HepG2 (cell line): ENCODE data around the gene ZMYND8. TPM values are rescaled to one million over a fixed set of nuclear protein-coding genes. Genes with fewer than 3 reads are reported as not detected.

Source experiments
- BCL3 ChIP-seq: sonication (generic); formaldehyde crosslinking; IDR thresholded peaks from 2 replicates; pipeline ENCODE4 v1.5.1; 2020; ENCODE audit warnings: mild to moderate bottlenecking, missing genetic modification reagents, moderate library complexity
- CSRNP1 ChIP-seq: sonication (generic); formaldehyde crosslinking; IDR thresholded peaks from 2 replicates; pipeline ENCODE4 v1.8.1; 2023; ENCODE audit warnings: mild to moderate bottlenecking, missing genetic modification reagents
- DPF2 ChIP-seq: sonication (generic); formaldehyde crosslinking; IDR thresholded peaks from 2 replicates; pipeline ENCODE4 v1.4.0; 2020; ENCODE audit warnings: mild to moderate bottlenecking, low read depth, missing genetic modification reagents, borderline replicate concordance
- GABPB1 ChIP-seq: IDR thresholded peaks from 2 replicates; pipeline ENCODE4 v1.6.1; 2016; ENCODE audit warnings: mild to moderate bottlenecking, missing genetic modification reagents, moderate library complexity, missing compliant biosample characterization
- HMGA1 ChIP-seq: sonication (generic); formaldehyde crosslinking; conservative IDR thresholded peaks from 2 replicates; pipeline ENCODE4 v1.4.0; 2020; ENCODE audit warnings: missing genetic modification reagents
- MEIS2 ChIP-seq: sonication (generic); formaldehyde crosslinking; IDR thresholded peaks from 2 replicates; pipeline ENCODE4 v1.9.0; 2021; ENCODE audit warnings: mild to moderate bottlenecking, missing genetic modification reagents
- MLXIP ChIP-seq: sonication (generic); formaldehyde crosslinking; IDR thresholded peaks from 2 replicates; pipeline ENCODE4 v1.9.0; 2021; ENCODE audit warnings: missing genetic modification reagents, borderline replicate concordance
- RFX1 ChIP-seq: fragments of 450-650 bp; IDR thresholded peaks from 2 replicates; pipeline ENCODE4 v1.6.1; 2017
- SAFB2 ChIP-seq: sonication (generic); formaldehyde crosslinking; IDR thresholded peaks from 2 replicates; pipeline ENCODE4 v1.5.1; 2020; ENCODE audit warnings: missing genetic modification reagents, low read depth, mild to moderate bottlenecking, borderline replicate concordance
- TBX3 ChIP-seq: fragments of 450-650 bp; IDR thresholded peaks from 2 replicates; pipeline ENCODE4 v1.6.1; 2017; ENCODE audit warnings: antibody characterized with exemption, mild to moderate bottlenecking, inconsistent platforms, borderline replicate concordance
- THAP9 ChIP-seq: sonication (generic); formaldehyde crosslinking; IDR thresholded peaks from 2 replicates; pipeline ENCODE4; 2020; ENCODE audit warnings: missing genetic modification reagents, mild to moderate bottlenecking, borderline replicate concordance
- TSC22D2 ChIP-seq: sonication (generic); formaldehyde crosslinking; IDR thresholded peaks from 2 replicates; pipeline ENCODE4 v1.5.1; 2020; ENCODE audit warnings: missing genetic modification reagents, mild to moderate bottlenecking, borderline replicate concordance
- ZNF124 ChIP-seq: sonication (generic); formaldehyde crosslinking; IDR thresholded peaks from 2 replicates; pipeline ENCODE4 v1.4.0; 2020; ENCODE audit warnings: missing genetic modification reagents
- ZNF354B ChIP-seq: sonication (generic); formaldehyde crosslinking; IDR thresholded peaks from 2 replicates; pipeline ENCODE4 v1.8.0; 2022; ENCODE audit warnings: mild to moderate bottlenecking, missing genetic modification reagents
- ZNF44 ChIP-seq: sonication (generic); formaldehyde crosslinking; IDR thresholded peaks from 2 replicates; pipeline ENCODE4 v1.5.1; 2020; ENCODE audit warnings: mild to moderate bottlenecking, missing genetic modification reagents
- ZNF691 ChIP-seq: sonication (generic); formaldehyde crosslinking; IDR thresholded peaks from 2 replicates; pipeline ENCODE4 v1.4.0; 2020; ENCODE audit warnings: missing genetic modification reagents, low read depth, mild to moderate bottlenecking, borderline replicate concordance
- ZNF703 ChIP-seq: sonication (generic); formaldehyde crosslinking; IDR thresholded peaks from 2 replicates; pipeline ENCODE4 v1.5.1; 2020; ENCODE audit warnings: missing genetic modification reagents, mild to moderate bottlenecking, moderate library complexity, borderline replicate concordance
- ZNF761 ChIP-seq: sonication (generic); formaldehyde crosslinking; conservative IDR thresholded peaks from 2 replicates; pipeline ENCODE4 v1.4.0; 2020; ENCODE audit warnings: mild to moderate bottlenecking, missing genetic modification reagents
- ZSCAN30 ChIP-seq: sonication (generic); formaldehyde crosslinking; IDR thresholded peaks from 2 replicates; pipeline ENCODE4 v1.5.0; 2020; ENCODE audit warnings: mild to moderate bottlenecking, missing genetic modification reagents
- polyA plus RNA-seq, 8 experiments: library from polyadenylated mRNA; depleted of rRNA in 3 of 8; stranded (reverse) in 7 of 8; unstranded in 1 of 8; fragments of >200 nt; fragmentation: Illumina TruSeq in 4 of 8; extraction: Trizol in 4 of 8; gene quantifications; 2 replicates each; pipeline versions ENCODE4 v1.2.1 to v1.2.3, GENCODE V29; 2011 to 2016; ENCODE audit warnings: low read depth in 4 of 8, missing spikeins in 1 of 8, mixed read lengths in 1 of 8; ENCODE audit not compliant: insufficient read depth in 1 of 8
- total RNA-seq, 5 experiments: library from RNA; depleted of rRNA; stranded (reverse); fragments of >200 nt; fragmentation: Illumina TruSeq; extraction: Trizol; gene quantifications; 2 replicates each; pipeline ENCODE4 v1.2.3, GENCODE V29; 2016; ENCODE audit warnings: low read depth in 1 of 5

The ZMYND8 gene
- total and polyA plus RNA-seq, 2 of the 13 experiments (the other 11 are each of a cell fraction or from before 2014, with no cell fraction given): 53.9 to 84.7 TPM

- TF ChIP-seq MLXIP (peak; percentile 94), TBX3 (no peak), TSC22D2 (CRISPR knock-in tag) (peak; percentile 97), MEIS2 (CRISPR knock-in tag) (peak; percentile 100), HMGA1 (no peak), GABPB1 (CRISPR knock-in tag) (peak; percentile 88), CSRNP1 (CRISPR knock-in tag) (peak; percentile 85), THAP9 (CRISPR knock-in tag) (peak; percentile 92), ZNF44 (CRISPR knock-in tag) (no peak), ZSCAN30 (CRISPR knock-in tag) (peak; percentile 98), BCL3 (CRISPR knock-in tag) (peak; percentile 92), ZNF761 (CRISPR knock-in tag) (0 out of 2 replicates have a peak, but pooled peaks have one; percentile 75), ZNF124 (CRISPR knock-in tag) (peak; percentile 99), ZNF354B (CRISPR knock-in tag) (0 out of 2 replicates have a peak, but pooled peaks have one; percentile 63), RFX1 (no peak), DPF2 (CRISPR knock-in tag) (peak; percentile 72; the same call in 1 of the 2 replicates), SAFB2 (CRISPR knock-in tag) (peak; percentile 97), ZNF691 (peak; percentile 65; the same call in 1 of the 2 replicates), ZNF703 (CRISPR knock-in tag) (no peak; the same call in 1 of the 2 replicates)
Observed at GRCh38 chr20:47357296-47358038, 968 bp upstream of the ZMYND8 start (continued).
